SU-DHL-6 (cell line): Measurements from ENCODE around the gene MMP23B.

Source experiments
- CTCF ChIP-seq: fragments of 200-600 bp; sonication (generic); IDR thresholded peaks from one replicate; pipeline ENCODE4 v1.5.1; 2017; ENCODE audit warnings: antibody characterized with exemption, mild to moderate bottlenecking, low read length, moderate library complexity; ENCODE audit not compliant: insufficient read depth, poor library complexity, severe bottlenecking
- EZH2phosphoT487 ChIP-seq: fragments of 200-600 bp; sonication (generic), shearing (Covaris generic); conservative IDR thresholded peaks from 2 replicates; pipeline ENCODE4 v1.6.1; 2018; ENCODE audit warnings: mild to moderate bottlenecking, antibody characterized with exemption, low read length, moderate library complexity, mixed read lengths

- no peak for TF ChIP-seq CTCF
- no peak for TF ChIP-seq EZH2phosphoT487
These were observed 6.2 kb upstream of the MMP23B start for GRCh38 chr1:1625824-1626206.
